ENCODE results near the gene RADIL. TPM values are rescaled to one million over a fixed set of nuclear protein-coding genes. Genes with fewer than 3 reads are reported as not detected.

The RADIL gene
- total RNA-seq, 1 experiment from 2014 or later = not detected

DNA sequence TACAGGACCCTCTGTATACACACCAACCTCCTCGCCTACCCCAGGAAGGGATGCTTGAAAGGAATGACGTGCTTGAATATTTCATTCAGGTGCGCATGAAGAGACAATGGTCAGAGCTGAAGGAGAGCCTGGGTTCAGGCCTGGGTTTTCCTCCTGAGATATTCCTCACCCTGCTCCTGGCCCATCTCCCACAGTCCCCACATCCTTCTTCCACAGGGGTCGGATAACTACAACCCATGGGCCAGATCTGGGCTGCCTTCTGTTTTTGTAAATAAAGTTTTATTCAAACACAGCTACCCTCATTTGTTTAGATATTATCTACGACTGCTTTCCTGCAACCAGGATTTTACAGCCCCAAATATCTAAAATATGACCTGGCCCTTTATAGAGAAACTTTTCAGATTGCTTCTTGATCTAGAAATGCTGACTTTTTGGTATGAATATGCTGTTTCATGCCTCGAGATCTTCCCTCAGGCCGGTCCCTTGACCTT lies 1.8 kb upstream of the RADIL start:
- intact Hi-C loops (cut with micrococcal nuclease; ENCODE audit: unreplicated experiment) = no loop called here
- ChIA-PET POLR2A (no interaction called here), CTCF (no interaction called here)
- H3K9me3 ChIP-seq = no peaks in the 10 kb centered on the region
- no peaks in the 10 kb centered on the region for H3K4me1 Mint-ChIP-seq (ENCODE audit: low read depth, unreplicated experiment)
- H3K4me3 Mint-ChIP-seq (ENCODE audit: unreplicated experiment) = no peak overlapping the region
- DNase-seq = no peak
- no peak overlapping the region for H3K27ac Mint-ChIP-seq (ENCODE audit: unreplicated experiment)
- TF ChIP-seq, protein P1, sequence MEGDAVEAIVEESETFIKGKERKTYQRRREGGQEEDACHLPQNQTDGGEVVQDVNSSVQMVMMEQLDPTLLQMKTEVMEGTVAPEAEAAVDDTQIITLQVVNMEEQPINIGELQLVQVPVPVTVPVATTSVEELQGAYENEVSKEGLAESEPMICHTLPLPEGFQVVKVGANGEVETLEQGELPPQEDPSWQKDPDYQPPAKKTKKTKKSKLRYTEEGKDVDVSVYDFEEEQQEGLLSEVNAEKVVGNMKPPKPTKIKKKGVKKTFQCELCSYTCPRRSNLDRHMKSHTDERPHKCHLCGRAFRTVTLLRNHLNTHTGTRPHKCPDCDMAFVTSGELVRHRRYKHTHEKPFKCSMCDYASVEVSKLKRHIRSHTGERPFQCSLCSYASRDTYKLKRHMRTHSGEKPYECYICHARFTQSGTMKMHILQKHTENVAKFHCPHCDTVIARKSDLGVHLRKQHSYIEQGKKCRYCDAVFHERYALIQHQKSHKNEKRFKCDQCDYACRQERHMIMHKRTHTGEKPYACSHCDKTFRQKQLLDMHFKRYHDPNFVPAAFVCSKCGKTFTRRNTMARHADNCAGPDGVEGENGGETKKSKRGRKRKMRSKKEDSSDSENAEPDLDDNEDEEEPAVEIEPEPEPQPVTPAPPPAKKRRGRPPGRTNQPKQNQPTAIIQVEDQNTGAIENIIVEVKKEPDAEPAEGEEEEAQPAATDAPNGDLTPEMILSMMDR (IDR thresholded peaks at IDR 0.05; ENCODE audit: insufficient read depth in 1 of 2, low read depth in 1 of 2, low read length in 1 of 2, severe bottlenecking in 1 of 2, unreplicated experiment in 1 of 2) = no peak
- H3K4me3 ChIP-seq (ENCODE audit: low read depth, low read length) = no peak overlapping the region
- no peaks in the 10 kb centered on the region for H3K36me3 ChIP-seq (ENCODE audit: control insufficient read depth, insufficient read depth, low read length)
- H3K4me1 ChIP-seq = peaks cover 7% of the 10 kb centered on the region; the same call in 1 of the 2 replicates
- H3K9me3 Mint-ChIP-seq (ENCODE audit: unreplicated experiment) = no peaks in the 10 kb centered on the region
- BruUV-seq (replicated peaks) = no TSS peak
- H3K27me3 Mint-ChIP-seq (ENCODE audit: insufficient read depth, unreplicated experiment) = no peaks in the 10 kb centered on the region
- no peaks in the 10 kb centered on the region for H3K36me3 Mint-ChIP-seq (ENCODE audit: insufficient read depth, unreplicated experiment)
- no peaks in the 10 kb centered on the region for H3K27me3 ChIP-seq (replicated peaks; ENCODE audit: control insufficient read depth, insufficient read depth, low read length)

DNA sequence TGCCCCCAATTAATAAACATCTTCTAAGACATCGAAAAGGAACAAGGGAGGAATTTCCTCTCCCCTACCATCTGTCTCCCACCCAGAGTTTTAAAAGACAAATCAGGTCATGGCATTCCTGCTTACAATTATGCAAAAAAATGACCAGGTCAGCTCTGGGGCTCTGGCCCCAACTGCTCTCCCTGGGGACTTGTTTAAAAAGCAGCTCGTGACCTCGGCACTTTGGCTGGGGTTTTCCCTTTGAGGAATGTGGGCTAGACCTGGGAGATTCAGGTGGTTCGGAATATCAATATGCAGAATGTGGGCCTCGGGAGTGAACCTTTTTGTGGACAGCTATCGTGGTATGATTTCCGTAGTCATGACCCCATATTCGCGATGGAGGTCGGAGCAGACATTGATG lies 648 bp upstream of the RADIL start:
- intact Hi-C loops (cut with micrococcal nuclease; ENCODE audit: unreplicated experiment) = no loop called here
- Histone ChIP-seq H3K4me1 (peaks cover 7% of the 10 kb centered on the region; the same call in 1 of the 2 replicates), H3K27me3 (replicated peaks; ENCODE audit: control insufficient read depth, insufficient read depth, low read length) (no peaks in the 10 kb centered on the region), H3K36me3 (ENCODE audit: control insufficient read depth, insufficient read depth, low read length) (no peaks in the 10 kb centered on the region), H3K4me3 (ENCODE audit: low read depth, low read length) (no peak overlapping the region), H3K9me3 (no peaks in the 10 kb centered on the region)
- no TSS peak for BruUV-seq (replicated peaks)
- Mint-ChIP-seq H3K4me3 (ENCODE audit: unreplicated experiment) (no peak overlapping the region), H3K36me3 (ENCODE audit: insufficient read depth, unreplicated experiment) (no peaks in the 10 kb centered on the region), H3K4me1 (ENCODE audit: low read depth, unreplicated experiment) (no peaks in the 10 kb centered on the region), H3K9me3 (ENCODE audit: unreplicated experiment) (no peaks in the 10 kb centered on the region), H3K27ac (ENCODE audit: unreplicated experiment) (no peak overlapping the region), H3K27me3 (ENCODE audit: insufficient read depth, unreplicated experiment) (no peaks in the 10 kb centered on the region)
- TF ChIP-seq, protein P1 (IDR thresholded peaks at IDR 0.05; ENCODE audit: insufficient read depth in 1 of 2, low read depth in 1 of 2, low read length in 1 of 2, severe bottlenecking in 1 of 2, unreplicated experiment in 1 of 2) = no peak
- no peak for DNase-seq
- ChIA-PET POLR2A (interaction anchor here (0.7 kb wide), 1 partner anchor 67 kb away, joined by 3 read pairs; no protein-coding TSS in a partner anchor), CTCF (interaction anchor here (1.0 kb wide), 1 partner anchor 54 kb away, joined by 3 read pairs; no protein-coding TSS in a partner anchor)

DNA sequence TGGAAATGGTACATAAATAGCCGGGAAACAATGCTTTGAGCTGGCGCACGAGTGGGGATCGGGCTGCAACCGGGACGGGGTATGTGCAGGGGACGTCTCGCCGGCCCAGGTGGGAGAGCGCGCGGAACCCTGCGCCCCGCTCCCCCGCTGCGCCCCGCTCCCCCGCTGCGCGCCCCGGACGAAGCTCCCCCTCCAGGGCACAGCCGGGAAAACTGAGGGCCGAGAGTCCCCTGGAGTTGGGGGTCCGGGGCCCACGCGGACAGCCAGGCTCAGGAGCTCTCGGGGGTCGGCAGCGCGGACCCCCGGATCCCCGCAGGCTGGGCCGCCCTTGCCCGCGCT lies 514 bp downstream of the RADIL start:
- no peak for DNase-seq
- Histone ChIP-seq H3K9me3 (no peaks in the 10 kb centered on the region), H3K4me1 (peaks cover 7% of the 10 kb centered on the region; the same call in 1 of the 2 replicates), H3K27me3 (replicated peaks; ENCODE audit: control insufficient read depth, insufficient read depth, low read length) (no peaks in the 10 kb centered on the region), H3K36me3 (ENCODE audit: control insufficient read depth, insufficient read depth, low read length) (no peaks in the 10 kb centered on the region), H3K4me3 (ENCODE audit: low read depth, low read length) (no peak overlapping the region)
- ChIA-PET CTCF (no interaction called here), POLR2A (no interaction called here)
- H3K27ac Mint-ChIP-seq (ENCODE audit: unreplicated experiment) = no peak overlapping the region
- TF ChIP-seq, protein P1 (IDR thresholded peaks at IDR 0.05; ENCODE audit: insufficient read depth in 1 of 2, low read depth in 1 of 2, low read length in 1 of 2, severe bottlenecking in 1 of 2, unreplicated experiment in 1 of 2) = no peak
- no peaks in the 10 kb centered on the region for H3K9me3 Mint-ChIP-seq (ENCODE audit: unreplicated experiment)
- intact Hi-C loops (cut with micrococcal nuclease; ENCODE audit: unreplicated experiment) = no loop called here
- H3K27me3 Mint-ChIP-seq (ENCODE audit: insufficient read depth, unreplicated experiment) = no peaks in the 10 kb centered on the region
- H3K4me1 Mint-ChIP-seq (ENCODE audit: low read depth, unreplicated experiment) = no peaks in the 10 kb centered on the region
- peak overlapping the region; percentile 13 for H3K4me3 Mint-ChIP-seq (ENCODE audit: unreplicated experiment)
- BruUV-seq (replicated peaks) = no TSS peak
- no peaks in the 10 kb centered on the region for H3K36me3 Mint-ChIP-seq (ENCODE audit: insufficient read depth, unreplicated experiment)

Data from Caco-2 (cell line).